ENCODE measurements around the gene PRSS33.

PRSS33 gene

DNA sequence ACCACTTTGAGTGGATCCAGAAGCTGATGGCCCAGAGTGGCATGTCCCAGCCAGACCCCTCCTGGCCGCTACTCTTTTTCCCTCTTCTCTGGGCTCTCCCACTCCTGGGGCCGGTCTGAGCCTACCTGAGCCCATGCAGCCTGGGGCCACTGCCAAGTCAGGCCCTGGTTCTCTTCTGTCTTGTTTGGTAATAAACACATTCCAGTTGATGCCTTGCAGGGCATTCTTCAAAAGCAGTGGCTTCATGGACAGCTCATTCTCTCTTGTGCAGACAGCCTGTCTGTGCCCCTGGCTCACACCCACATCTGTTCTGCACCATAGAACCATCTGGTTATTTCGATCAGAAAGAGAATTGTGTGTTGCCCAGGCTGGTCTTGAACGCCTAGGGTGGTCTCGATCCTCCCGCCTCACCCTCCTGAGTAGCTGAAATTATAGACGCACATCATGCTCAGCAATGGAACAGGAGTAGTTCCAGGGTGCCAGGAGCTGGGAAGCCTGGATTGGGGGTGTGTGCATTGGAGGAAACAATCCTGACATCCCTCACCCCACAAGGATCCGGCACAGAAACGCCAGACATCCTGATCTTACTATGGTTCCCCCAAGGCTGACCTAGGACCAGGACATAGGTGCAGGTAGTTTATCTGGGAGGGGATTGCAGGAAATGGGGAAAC, 34.3 kb upstream of the PRSS33 start:
- no peak for DNase-seq (ENCODE audit: extremely low read depth in 1 of 2, low read depth in 1 of 2)

DNA sequence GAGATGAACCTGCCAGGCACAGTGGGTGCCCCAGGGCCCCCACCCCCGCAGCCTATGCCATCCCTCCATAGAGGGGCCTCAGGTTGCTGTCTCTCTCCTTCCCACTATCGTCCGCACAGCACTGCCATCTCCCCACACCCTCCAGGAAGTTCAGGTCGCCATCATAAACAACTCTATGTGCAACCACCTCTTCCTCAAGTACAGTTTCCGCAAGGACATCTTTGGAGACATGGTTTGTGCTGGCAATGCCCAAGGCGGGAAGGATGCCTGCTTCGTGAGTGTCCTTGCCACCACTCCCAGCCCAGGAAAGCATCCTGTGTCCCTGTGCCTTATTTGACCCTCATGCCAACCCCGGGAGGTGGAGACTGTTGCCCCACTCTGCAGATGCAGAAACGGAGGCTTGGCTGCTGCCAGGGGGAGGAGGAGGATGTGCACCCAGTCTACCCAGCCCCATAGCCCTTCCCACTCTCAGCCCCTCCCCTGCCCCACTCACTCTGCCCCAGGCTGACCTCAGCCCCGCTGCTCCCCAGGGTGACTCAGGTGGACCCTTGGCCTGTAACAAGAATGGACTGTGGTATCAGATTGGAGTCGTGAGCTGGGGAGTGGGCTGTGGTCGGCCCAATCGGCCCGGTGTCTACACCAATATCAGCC, 33.6 kb upstream of the PRSS33 start:
- DNase-seq (ENCODE audit: extremely low read depth in 1 of 2, low read depth in 1 of 2) = no peak

DNA sequence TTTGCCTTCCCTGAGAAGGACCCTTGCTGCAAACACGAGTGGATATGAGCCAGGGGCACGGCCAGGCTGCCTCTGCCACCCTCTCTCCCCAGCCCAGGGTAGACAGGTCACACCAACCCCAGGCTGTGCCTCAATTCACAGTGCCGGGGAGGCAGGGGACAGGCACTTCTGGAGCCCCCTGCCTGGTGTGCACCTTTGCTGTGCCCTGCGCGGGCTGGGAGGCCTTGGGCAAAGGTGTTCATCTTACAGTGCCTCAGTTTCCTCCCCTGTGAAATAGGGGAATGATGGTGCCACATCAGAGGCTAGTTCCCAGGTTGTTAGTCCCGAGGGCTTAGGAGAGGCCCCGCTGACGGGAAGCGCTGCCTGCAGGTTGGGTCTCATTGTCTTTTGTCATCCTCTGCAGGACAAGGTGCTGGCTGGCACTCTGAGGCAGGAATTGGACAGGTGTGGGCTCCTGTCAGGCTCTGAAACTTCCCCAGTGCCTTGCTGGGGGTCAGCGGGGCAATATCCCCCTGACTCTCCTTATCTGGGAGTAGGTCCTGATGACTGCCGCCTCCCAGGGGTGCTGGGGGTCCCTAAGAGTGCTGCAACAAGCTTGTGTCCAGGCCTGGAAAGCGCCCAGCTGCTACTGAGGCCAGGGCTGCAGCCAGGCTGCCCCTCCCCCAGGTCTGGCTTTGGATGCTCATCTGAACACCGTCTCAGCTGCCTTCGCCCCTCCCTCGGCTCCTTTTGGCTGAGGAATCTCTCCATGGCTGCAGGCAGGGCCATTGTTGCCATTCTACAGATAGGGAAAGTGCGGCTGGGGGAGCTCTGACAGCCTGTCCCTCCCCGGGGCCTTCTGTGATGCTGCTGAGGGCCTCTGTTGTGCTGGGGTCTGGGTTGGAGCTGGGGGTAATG, 32.8 kb upstream of the PRSS33 start:
- no peak for DNase-seq (ENCODE audit: extremely low read depth in 1 of 2, low read depth in 1 of 2)

GRCh38 chr16:2819179-2819938, 32.0 kb upstream of the PRSS33 start:
- DNase-seq (ENCODE audit: extremely low read depth in 1 of 2, low read depth in 1 of 2) = no peak

- DNase-seq (ENCODE audit: extremely low read depth in 1 of 2, low read depth in 1 of 2) = no peak
Observed at GRCh38 chr16:2818272-2818876, 31.0 kb upstream of the PRSS33 start.

DNA sequence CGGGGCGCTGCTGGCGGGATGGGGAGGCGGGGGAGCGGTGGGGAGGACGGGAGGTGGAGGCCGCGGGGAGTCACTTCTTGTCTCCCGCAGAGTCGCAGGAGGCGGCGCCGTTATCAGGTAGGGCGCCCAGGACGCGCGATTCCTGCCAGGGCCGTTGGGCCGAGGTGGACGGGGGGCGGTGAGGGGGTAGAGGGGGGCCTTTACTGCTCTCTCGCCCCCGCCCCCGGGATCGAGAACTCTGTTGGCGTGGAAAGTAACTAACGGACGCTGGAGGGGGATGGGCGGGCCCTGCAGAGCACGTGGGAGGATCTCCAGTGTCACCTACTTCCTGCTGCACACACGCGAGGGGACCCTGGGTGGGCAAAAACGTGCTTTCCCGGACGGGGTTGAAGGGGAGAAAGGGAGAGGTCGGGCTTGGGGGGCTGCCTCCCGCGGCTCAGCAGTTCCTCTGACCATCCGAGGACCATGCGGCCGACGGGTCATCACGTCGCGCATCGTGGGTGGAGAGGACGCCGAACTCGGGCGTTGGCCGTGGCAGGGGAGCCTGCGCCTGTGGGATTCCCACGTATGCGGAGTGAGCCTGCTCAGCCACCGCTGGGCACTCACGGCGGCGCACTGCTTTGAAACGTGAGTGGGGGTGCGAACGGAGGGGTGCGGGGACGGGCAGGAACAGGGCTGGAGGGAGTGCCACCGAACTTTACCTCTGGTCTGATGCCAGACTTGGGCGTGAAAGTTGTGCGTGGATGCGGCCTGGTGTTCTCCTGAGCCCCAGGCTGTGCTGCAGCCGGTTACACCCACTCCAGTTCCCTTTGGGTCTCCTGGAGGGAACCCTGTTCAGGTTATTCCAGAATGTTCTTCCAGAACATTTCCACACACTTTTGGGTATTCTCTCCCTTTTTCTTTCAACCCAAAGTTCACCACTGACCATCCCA, 30.2 kb upstream of the PRSS33 start:
- DNase-seq (ENCODE audit: extremely low read depth in 1 of 2, low read depth in 1 of 2) = no peak

GRCh38 chr16:2816751-2817339, 29.5 kb upstream of the PRSS33 start, which contains the start of gene PRSS21:
TSS of gene PRSS21 (plus strand) at chr16:2817237. CDS start at chr16:2817269, 32 bp downstream.
- DNase-seq (ENCODE audit: extremely low read depth in 1 of 2, low read depth in 1 of 2) = no peak

DNA sequence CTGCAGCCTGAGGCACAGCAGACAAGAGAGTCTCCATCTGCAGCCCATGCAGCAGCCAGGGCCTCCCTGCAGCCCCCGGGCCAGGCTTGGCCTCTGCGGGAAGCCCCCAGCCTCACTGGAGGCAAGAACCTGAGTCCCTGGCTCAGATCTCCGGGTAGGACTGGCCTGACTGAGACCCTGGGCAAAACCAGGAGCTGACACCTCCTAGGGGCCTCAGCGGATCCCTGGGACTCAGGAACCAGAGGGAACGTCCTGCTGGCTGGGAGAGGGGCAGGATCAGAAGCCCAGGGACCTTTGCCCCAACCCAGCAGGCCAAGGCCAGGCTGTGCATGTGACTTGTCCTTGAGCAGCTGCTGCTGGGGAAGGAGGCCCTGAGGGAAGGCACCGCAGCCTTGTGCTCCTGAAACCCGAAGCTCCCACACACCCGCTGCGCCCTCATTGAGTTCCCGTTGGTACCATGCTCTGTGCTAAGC, 28.0 kb upstream of the PRSS33 start:
- no peak for DNase-seq (ENCODE audit: extremely low read depth in 1 of 2, low read depth in 1 of 2)

DNA sequence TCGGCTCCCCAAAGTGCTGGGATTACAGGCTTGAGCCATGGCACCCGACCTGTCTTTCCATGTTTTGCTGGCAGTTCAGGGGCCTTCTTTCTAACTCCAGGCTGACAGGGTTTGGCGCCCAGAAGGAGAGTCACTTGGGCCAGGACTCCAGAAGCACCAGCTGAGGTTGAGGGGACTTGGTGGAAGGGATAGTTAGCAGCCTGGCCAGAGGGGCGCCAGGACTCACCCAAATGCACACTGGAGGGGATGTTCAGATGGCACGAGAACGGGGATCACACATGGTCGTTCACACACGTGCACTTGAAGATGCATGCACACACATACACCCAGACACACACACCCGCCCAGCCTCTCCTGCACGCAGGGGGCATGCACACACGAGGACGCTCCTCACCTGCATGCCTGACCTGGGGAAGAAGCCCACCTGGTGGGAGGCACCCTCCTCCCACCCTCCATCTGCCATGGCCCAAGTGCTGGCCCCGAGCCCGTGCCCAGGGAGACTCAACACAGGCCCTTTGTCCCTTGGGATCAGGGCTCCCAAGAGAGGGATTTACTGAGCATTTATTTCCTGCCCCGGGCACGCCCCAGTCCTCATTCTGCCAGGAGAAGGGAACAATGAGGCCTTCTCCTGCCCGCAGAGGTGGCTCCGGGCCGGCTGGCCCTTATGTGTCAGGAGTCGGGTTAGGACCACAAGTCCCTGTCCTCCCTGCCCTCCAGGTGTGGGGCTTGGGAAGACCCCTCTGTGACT, 27.4 kb upstream of the PRSS33 start:
- no peak for DNase-seq (ENCODE audit: extremely low read depth in 1 of 2, low read depth in 1 of 2)

- no peak for DNase-seq (ENCODE audit: extremely low read depth in 1 of 2, low read depth in 1 of 2)
Observed at GRCh38 chr16:2813771-2814221, 26.4 kb upstream of the PRSS33 start.

- no peak for DNase-seq (ENCODE audit: extremely low read depth in 1 of 2, low read depth in 1 of 2)
Observed at GRCh38 chr16:2811703-2812471, 24.5 kb upstream of the PRSS33 start.

GRCh38 chr16:2810651-2811050, 23.3 kb upstream of the PRSS33 start:
- no peak for DNase-seq (ENCODE audit: extremely low read depth in 1 of 2, low read depth in 1 of 2)

- no peak for DNase-seq (ENCODE audit: extremely low read depth in 1 of 2, low read depth in 1 of 2)
Observed at GRCh38 chr16:2809149-2809760, 21.9 kb upstream of the PRSS33 start.

GRCh38 chr16:2808181-2808580, 20.8 kb upstream of the PRSS33 start:
- DNase-seq (ENCODE audit: extremely low read depth in 1 of 2, low read depth in 1 of 2) = no peak

GRCh38 chr16:2806286-2806685, 18.9 kb upstream of the PRSS33 start:
- DNase-seq (ENCODE audit: extremely low read depth in 1 of 2, low read depth in 1 of 2) = no peak

DNA sequence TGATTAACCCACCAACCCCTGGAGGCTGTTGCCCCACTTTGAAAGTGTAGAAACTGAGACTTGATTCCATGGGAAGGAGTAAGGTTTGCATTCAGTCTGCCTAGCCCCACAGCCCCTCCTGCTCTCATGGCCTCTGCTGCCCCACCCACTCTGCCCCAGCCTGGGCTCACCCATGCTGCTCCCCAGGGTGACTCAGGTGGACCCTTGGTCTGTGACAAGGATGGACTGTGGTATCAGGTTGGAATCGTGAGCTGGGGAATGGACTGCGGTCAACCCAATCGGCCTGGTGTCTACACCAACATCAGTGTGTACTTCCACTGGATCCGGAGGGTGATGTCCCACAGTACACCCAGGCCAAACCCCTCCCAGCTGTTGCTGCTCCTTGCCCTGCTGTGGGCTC, 17.4 kb upstream of the PRSS33 start:
- DNase-seq (ENCODE audit: extremely low read depth in 1 of 2, low read depth in 1 of 2) = no peak

All from activated CD8-positive, alpha-beta memory T cell treated with anti-CD3 and anti-CD28 coated beads for 1 hour (primary cell).